K562 (cell line): ENCODE measurements around the gene CCL27. TPM values are rescaled to one million over a fixed set of nuclear protein-coding genes. Genes with fewer than 3 reads are reported as not detected.
A peak's percentile ranks its signal among the peaks of the same experiment; 100 is the strongest.

Source experiments
- ATAC-seq: fragments of 200-7000 bp; cut with Tn5 transposase; 3 replicates; pipeline ENCODE4 v1.9.1; 2020; ENCODE audit warnings: moderate library complexity
- BruUV-seq: library from RNA; stranded (reverse); fragments of 400-500 nt; replicated peaks from 2 replicates; lab custom pipeline; 2021; lab: Mats Ljungman, UMichigan
- CTCF ChIA-PET: fragments of 300-600 bp; formaldehyde crosslinking; extraction: SDS; loops from one replicate; lab custom pipeline; 2021; ENCODE audit warnings: low intra/inter-chr PET ratio; lab: Yijun Ruan, JAX
- POLR2A ChIA-PET: fragments of 300-600, 350-650 bp; sonication (Branson Sonifier 250); formaldehyde crosslinking; extraction: SDS; loops from one replicate; lab custom pipeline; 2021; ENCODE audit warnings: antibody characterized with exemption, inconsistent platforms; lab: Yijun Ruan, JAX
- DNase-seq, 4 experiments: peaks; one replicate each; pipeline versions ENCODE4 v3.0.0 to v3.0.0-alpha.2; 2011 to 2018; ENCODE audit warnings: low spot score in 3 of 4, mixed read lengths in 3 of 4; ENCODE audit errors: extremely low read depth in 1 of 4
- FAIRE-seq: peaks from 2 replicates; lab custom pipeline; 2011; peaks lifted over from hg19 to GRCh38; lab: Jason Lieb, UNC
- H2AFZ ChIP-seq: 2 replicates; pipeline ENCODE4 v1.6.0; 2011; ENCODE audit warnings: low read depth, low read length, control low read depth, inconsistent platforms
- H3K27ac ChIP-seq: fragments of 200-600 bp; 3 replicates; pipeline ENCODE4 v1.8.0; 2011; ENCODE audit warnings: low read depth, mild to moderate bottlenecking, control low read depth, inconsistent platforms, low read length, moderate library complexity, mixed read lengths; ENCODE audit errors: extremely low read depth
- H3K27me3 ChIP-seq, 2 experiments: fragments of 300-600 bp in 1 of 2; 2 replicates in 1 of 2; 3 replicates in 1 of 2; pipeline versions ENCODE4 v1.6.0 to v1.8.0; 2011; ENCODE audit warnings: inconsistent platforms in 2 of 2, low read length in 2 of 2, mild to moderate bottlenecking in 1 of 2, mixed read lengths in 1 of 2, moderate library complexity in 1 of 2; ENCODE audit not compliant: control insufficient read depth in 2 of 2, insufficient read depth in 2 of 2
- H3K36me3 ChIP-seq: fragments of 300-600 bp; 3 replicates; pipeline ENCODE4 v1.8.0; 2011; ENCODE audit warnings: mild to moderate bottlenecking, low read length, inconsistent platforms; ENCODE audit not compliant: control insufficient read depth, insufficient read depth
- H3K4me1 ChIP-seq, 2 experiments: fragments of 200-600 bp in 1 of 2; replicated peaks in 1 of 2; 2 replicates in 1 of 2; 3 replicates in 1 of 2; pipeline versions ENCODE4 v1.5.1 to v1.8.0; 2011; ENCODE audit warnings: inconsistent platforms in 2 of 2, low read length in 2 of 2, mild to moderate bottlenecking in 1 of 2, mixed read lengths in 1 of 2, moderate library complexity in 1 of 2; ENCODE audit not compliant: control insufficient read depth in 2 of 2, insufficient read depth in 2 of 2
- H3K4me2 ChIP-seq: 2 replicates; pipeline ENCODE4 v1.6.1; 2011; ENCODE audit warnings: low read length, control low read depth, inconsistent platforms, mixed read lengths; ENCODE audit not compliant: insufficient read depth
- H3K4me3 ChIP-seq: fragments of 200-600 bp; sonication (generic), shearing (Covaris generic); 2 replicates; pipeline ENCODE4 v1.5.1; 2016; ENCODE audit warnings: control low read depth, inconsistent platforms
- H3K79me2 ChIP-seq: fragments of 200-600 bp; 3 replicates; pipeline ENCODE4 v1.8.0; 2011; ENCODE audit warnings: low read length, inconsistent platforms; ENCODE audit not compliant: control insufficient read depth, insufficient read depth
- H3K9ac ChIP-seq, 2 experiments: 2 replicates each; pipeline versions ENCODE4 v1.6.0 to v1.6.1; 2011; ENCODE audit warnings: low read depth in 2 of 2, low read length in 2 of 2, control low read depth in 1 of 2, inconsistent platforms in 1 of 2, mild to moderate bottlenecking in 1 of 2, mixed read lengths in 1 of 2; ENCODE audit not compliant: insufficient read depth in 1 of 2
- H3K9me1 ChIP-seq: one replicate; pipeline ENCODE4 v1.6.0; 2011; ENCODE audit warnings: inconsistent platforms, mild to moderate bottlenecking, low read length, moderate library complexity; ENCODE audit not compliant: control insufficient read depth, insufficient read depth
- H3K9me3 ChIP-seq: replicated peaks from 2 replicates; pipeline ENCODE4 v1.5.1; 2011; ENCODE audit warnings: low read depth, low read length, inconsistent platforms; ENCODE audit not compliant: control insufficient read depth, insufficient read depth
- H4K20me1 ChIP-seq: replicated peaks from 2 replicates; pipeline ENCODE4 v1.6.1; 2011; ENCODE audit warnings: low read length, inconsistent platforms, mixed read lengths; ENCODE audit not compliant: control insufficient read depth, insufficient read depth
- CBFA2T2 ChIP-seq: fragments of 450-650 bp; conservative IDR thresholded peaks from 2 replicates; pipeline ENCODE4 v1.6.1; 2017; ENCODE audit warnings: mild to moderate bottlenecking
- EP400 ChIP-seq: fragments of 450-650 bp; IDR thresholded peaks from 2 replicates; pipeline ENCODE4 v1.6.1; 2017; ENCODE audit warnings: antibody characterized with exemption, mild to moderate bottlenecking, moderate library complexity
- HEY1 ChIP-seq: fragments of 250-450 bp; sonication (Bioruptor Pico); IDR thresholded peaks from 2 replicates; pipeline ENCODE4 v1.5.0; 2020; ENCODE audit warnings: mild to moderate bottlenecking, moderate library complexity, borderline replicate concordance
- MYC ChIP-seq, 2 experiments: fragments of 250-450 bp in 1 of 2; sonication (Bioruptor Pico) in 1 of 2; IDR thresholded peaks; 2 replicates each; pipeline versions ENCODE4 v1.5.1 to v1.6.1; 2012 to 2021; ENCODE audit warnings: low read depth in 2 of 2, borderline replicate concordance in 1 of 2, improper control_type of control experiment in 1 of 2, low read length in 1 of 2, mild to moderate bottlenecking in 1 of 2, moderate library complexity in 1 of 2
- POLR2A ChIP-seq: fragments of 450-650 bp; conservative IDR thresholded peaks from 2 replicates; pipeline ENCODE4 v1.6.1; 2016
- RHOXF2B ChIP-seq: fragments of 250-450 bp; sonication (Bioruptor Pico); conservative IDR thresholded peaks from 2 replicates; pipeline ENCODE4 v1.5.1; 2021
- SIN3A ChIP-seq, 2 experiments: fragments of 150-350 bp in 1 of 2; IDR thresholded peaks; 2 replicates each; pipeline ENCODE4 v1.6.1; 2011 to 2016; ENCODE audit warnings: borderline replicate concordance in 2 of 2, low read depth in 2 of 2, low read length in 2 of 2, mild to moderate bottlenecking in 2 of 2, moderate library complexity in 2 of 2; ENCODE audit not compliant: control insufficient read depth in 1 of 2
- SP1 ChIP-seq: sonication (generic); formaldehyde crosslinking; IDR thresholded peaks from 2 replicates; pipeline ENCODE4 v1.8.1; 2022; ENCODE audit warnings: mild to moderate bottlenecking, missing genetic modification reagents
- UBTF ChIP-seq, 2 experiments: IDR thresholded peaks; 2 replicates each; pipeline ENCODE4 v1.6.1; 2012; ENCODE audit warnings: improper control_type of control experiment in 2 of 2, low read depth in 2 of 2, low read length in 2 of 2, borderline replicate concordance in 1 of 2
- WGBS: fragments of 100-300 bp; shearing (Covaris generic); methylation state at CpG from one replicate; pipeline ENCODE4 v1.1.6; 2016; ENCODE audit warnings: low coverage, mixed read lengths; ENCODE audit not compliant: insufficient coverage; ENCODE audit errors: missing lambda C conversion rate; 5-methylcytosine and 5-hydroxymethylcytosine counted together
- in situ Hi-C: fragments of 300-500 bp; cut with MboI; formaldehyde crosslinking; loops from 4 replicates; pipeline ENCODE4 v1.15.0; 2018; ENCODE audit warnings: inconsistent platforms, mixed read lengths
- intact Hi-C: fragments of 100-400 bp; cut with micrococcal nuclease; formaldehyde crosslinking; loops from 2 replicates; pipeline ENCODE4 v1.14.2; 2022
- polyA plus RNA-seq, 8 experiments: library from polyadenylated mRNA; depleted of rRNA in 4 of 8; stranded (reverse) in 5 of 8; unstranded in 3 of 8; fragments of >200 nt; fragmentation: Nextera tagmentation in 2 of 8; fragmentation: Illumina TruSeq in 1 of 8; extraction: Ambion mirVana in 2 of 8; extraction: Trizol in 1 of 8; gene quantifications; 2 replicates each; pipeline versions ENCODE4 v1.2.1 to v1.2.3, GENCODE V29; 2011 to 2014; ENCODE audit warnings: inconsistent platforms in 1 of 8, missing spikeins in 1 of 8
- total RNA-seq, 7 experiments: library from RNA; depleted of rRNA in 6 of 7; stranded (reverse); fragments of >200 nt in 6 of 7; fragmentation: Illumina TruSeq in 2 of 7; extraction: Trizol in 2 of 7; gene quantifications; 2 replicates each; pipeline versions ENCODE4 v1.2.1 to v1.2.3, GENCODE V29; 2011 to 2021; ENCODE audit warnings: low replicate concordance in 1 of 7

Gene CCL27
- total and polyA plus RNA-seq, 9 of the 15 experiments (the other 6 are each of a cell fraction or from before 2014, with no cell fraction given), result 0.10 to 0.53 (median 0.27) TPM; not detected in 5

GRCh38 chr9:34653151-34654072 lies 9.0 kb downstream of the CCL27 start:
- H2AFZ ChIP-seq, result peak overlapping the region; percentile 76
- H3K4me2 ChIP-seq, result peak overlapping the region; percentile 98
- TF ChIP-seq POLR2A (0 out of 2 replicates have a peak, but pooled peaks have one; percentile 15), SP1 (CRISPR knock-in tag) (no peak)
- H3K9me1 ChIP-seq, result peaks cover 3% of the 10 kb centered on the region
- H3K36me3 ChIP-seq, result peaks cover 22% of the 10 kb centered on the region; the same call in 2 of the 3 replicates
- peak; percentile 3; the same call in 1 of the 3 replicates for ATAC-seq
- WGBS, result 43% methylated on average over 4 of the region's 11 CpGs
- no peak overlapping the region for H3K4me3 ChIP-seq
- peaks cover 3% of the 10 kb centered on the region; the same call in 2 of the 3 replicates for H3K79me2 ChIP-seq
- peak in 2 of 4 experiments; percentile 39 to 51 for DNase-seq
- H3K9ac ChIP-seq, result peak overlapping the region; percentile 37 to 87; a peak in 3 of 4 replicates
- H4K20me1 ChIP-seq, result no peaks in the 10 kb centered on the region
- H3K27ac ChIP-seq, result peak overlapping the region; percentile 72
- H3K9me3 ChIP-seq, result no peaks in the 10 kb centered on the region
- intact Hi-C loops, result no loop called here
- no peaks in the 10 kb centered on the region for H3K27me3 ChIP-seq
- in situ Hi-C loops, result no loop called here
- ChIA-PET CTCF (no interaction called here), POLR2A (interaction anchor here (1.0 kb wide), 1 partner anchor 10 kb away, joined by 3 read pairs; no protein-coding TSS in a partner anchor)
- peaks cover 29 to 43% of the 10 kb centered on the region in 2 experiments for H3K4me1 ChIP-seq
- BruUV-seq, result no TSS peak
- peak; percentile 46 for FAIRE-seq

GRCh38 chr9:34652602-34653000 lies 9.9 kb downstream of the CCL27 start:
- H3K79me2 ChIP-seq, result peaks cover 11% of the 10 kb centered on the region
- FAIRE-seq (no peak), ATAC-seq (0 out of 3 replicates have a peak, but pooled peaks have one; percentile 6), DNase-seq (no peak)
- peak overlapping the region; percentile 72 for H3K27ac ChIP-seq
- peaks cover 36 to 48% of the 10 kb centered on the region in 2 experiments for H3K4me1 ChIP-seq
- intact Hi-C loops, result no loop called here
- H3K9me3 ChIP-seq, result no peaks in the 10 kb centered on the region
- POLR2A ChIA-PET, result interaction anchor here (2.6 kb wide), 1 partner anchor 8 kb away, joined by 13 read pairs; no protein-coding TSS in a partner anchor
- H3K9ac ChIP-seq, result peak overlapping the region; percentile 47 to 87; a peak in 3 of 4 replicates
- in situ Hi-C loops, result no loop called here
- H2AFZ ChIP-seq, result peak overlapping the region; percentile 76
- peaks cover 27% of the 10 kb centered on the region; the same call in 2 of the 3 replicates for H3K36me3 ChIP-seq
- peak overlapping the region; percentile 98 for H3K4me2 ChIP-seq
- CTCF ChIA-PET, result interaction anchor here (0.8 kb wide), 1 partner anchor 50 kb away, joined by 3 read pairs; no protein-coding TSS in a partner anchor
- BruUV-seq, result no TSS peak
- H3K27me3 ChIP-seq, result no peaks in the 10 kb centered on the region
- 22% methylated on average over 5 of the region's 5 CpGs for WGBS
- H4K20me1 ChIP-seq, result no peaks in the 10 kb centered on the region
- H3K9me1 ChIP-seq, result peaks cover 7% of the 10 kb centered on the region
- H3K4me3 ChIP-seq, result peak overlapping the region; percentile 34
- TF ChIP-seq SIN3A (IDR thresholded peaks at IDR 0.05; ENCODE audit: borderline replicate concordance in 2 of 2, control insufficient read depth in 1 of 2, low read depth in 2 of 2, low read length in 2 of 2) (peak in 1 of 2 experiments; percentile 56; a peak in 2 of 4 replicates), HEY1 (CRISPR knock-in tag) (no peak), MYC (IDR thresholded peaks at IDR 0.05; ENCODE audit: low read depth, low read length) (no peak), MYC (CRISPR knock-in tag; IDR thresholded peaks at IDR 0.05; ENCODE audit: borderline replicate concordance, low read depth) (no peak), CBFA2T2 (no peak), EP400 (no peak), UBTF (IDR thresholded peaks at IDR 0.05; ENCODE audit: borderline replicate concordance in 1 of 2, low read depth in 2 of 2, low read length in 2 of 2) (no peak), RHOXF2B (CRISPR knock-in tag) (no peak)
